ENCODE measurements around the gene TDRD12. TPM values are rescaled to one million over a fixed set of nuclear protein-coding genes. Genes with fewer than 3 reads are reported as not detected.

Gene TDRD12, protein sequence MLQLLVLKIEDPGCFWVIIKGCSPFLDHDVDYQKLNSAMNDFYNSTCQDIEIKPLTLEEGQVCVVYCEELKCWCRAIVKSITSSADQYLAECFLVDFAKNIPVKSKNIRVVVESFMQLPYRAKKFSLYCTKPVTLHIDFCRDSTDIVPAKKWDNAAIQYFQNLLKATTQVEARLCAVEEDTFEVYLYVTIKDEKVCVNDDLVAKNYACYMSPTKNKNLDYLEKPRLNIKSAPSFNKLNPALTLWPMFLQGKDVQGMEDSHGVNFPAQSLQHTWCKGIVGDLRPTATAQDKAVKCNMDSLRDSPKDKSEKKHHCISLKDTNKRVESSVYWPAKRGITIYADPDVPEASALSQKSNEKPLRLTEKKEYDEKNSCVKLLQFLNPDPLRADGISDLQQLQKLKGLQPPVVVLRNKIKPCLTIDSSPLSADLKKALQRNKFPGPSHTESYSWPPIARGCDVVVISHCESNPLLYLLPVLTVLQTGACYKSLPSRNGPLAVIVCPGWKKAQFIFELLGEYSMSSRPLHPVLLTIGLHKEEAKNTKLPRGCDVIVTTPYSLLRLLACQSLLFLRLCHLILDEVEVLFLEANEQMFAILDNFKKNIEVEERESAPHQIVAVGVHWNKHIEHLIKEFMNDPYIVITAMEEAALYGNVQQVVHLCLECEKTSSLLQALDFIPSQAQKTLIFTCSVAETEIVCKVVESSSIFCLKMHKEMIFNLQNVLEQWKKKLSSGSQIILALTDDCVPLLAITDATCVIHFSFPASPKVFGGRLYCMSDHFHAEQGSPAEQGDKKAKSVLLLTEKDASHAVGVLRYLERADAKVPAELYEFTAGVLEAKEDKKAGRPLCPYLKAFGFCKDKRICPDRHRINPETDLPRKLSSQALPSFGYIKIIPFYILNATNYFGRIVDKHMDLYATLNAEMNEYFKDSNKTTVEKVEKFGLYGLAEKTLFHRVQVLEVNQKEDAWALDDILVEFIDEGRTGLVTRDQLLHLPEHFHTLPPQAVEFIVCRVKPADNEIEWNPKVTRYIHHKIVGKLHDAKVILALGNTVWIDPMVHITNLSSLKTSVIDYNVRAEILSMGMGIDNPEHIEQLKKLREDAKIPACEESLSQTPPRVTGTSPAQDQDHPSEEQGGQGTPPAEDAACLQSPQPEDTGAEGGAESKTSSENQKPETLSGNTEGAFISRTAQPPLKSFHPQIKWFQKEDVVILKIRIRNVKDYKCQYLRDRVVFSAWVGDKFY (N-terminal part only)
- total RNA-seq (2021): 1.3 to 1.8 TPM (median 1.6 TPM) in 3 replicates
- percentile 15 among the genes with signal in this experiment for Bru-seq, nascent RNA
- long read RNA-seq, experiment 1, partial matches to known transcripts: 0 of 2 reads
- long read RNA-seq, experiment 1, other reads (novel, unspliced or antisense): 2 of 2 reads
- long read RNA-seq, experiment 2, partial matches to known transcripts: 0 of 2 reads
- long read RNA-seq, experiment 2, other reads (novel, unspliced or antisense): 2 of 2 reads
- long read RNA-seq, experiment 3, partial matches to known transcripts: 0 of 1 reads
- long read RNA-seq, experiment 3, other reads (novel, unspliced or antisense): 1 of 1 reads

DNA sequence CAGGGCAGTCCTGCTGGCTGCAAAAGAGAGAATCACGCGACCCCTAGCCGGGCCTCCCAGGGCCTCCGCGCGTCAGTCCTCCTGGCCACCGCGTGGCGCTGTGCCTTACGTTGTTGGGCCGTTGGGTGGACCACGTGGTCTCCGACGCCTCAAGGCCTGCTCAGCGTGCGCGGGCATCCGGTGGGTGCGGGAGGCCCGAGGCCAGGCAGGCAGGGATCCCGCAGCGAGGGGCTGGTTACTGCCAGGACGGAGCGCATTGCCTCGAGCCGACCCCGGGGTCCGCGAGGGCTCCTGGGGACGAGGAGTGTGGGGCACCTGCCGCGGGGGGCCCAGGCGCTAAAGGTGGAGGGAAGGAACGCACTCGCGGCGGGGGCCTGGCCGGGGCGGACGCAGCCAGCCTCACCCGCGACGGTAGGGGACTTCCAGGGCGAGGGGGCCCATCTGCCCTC, at the start of gene TDRD12:
Gene TDRD12, plus strand, starts transcription at position 157 of the 449 bp plus-strand sequence. CDS start 306 bp downstream, outside the sequence.
- Mint-ChIP-seq H3K4me1 (peaks cover 5% of the 10 kb centered on the region), H3K27ac (no peak within 1 kb of the TSS), H3K27me3 (ENCODE audit: low read depth) (no peaks in the 10 kb centered on the region), H3K9me3 (peaks cover 3% of the 10 kb centered on the region), H3K4me3 (no peak within 1 kb of the TSS), H3K36me3 (0 out of 2 replicates have a peak, but pooled peaks cover 2% of the 10 kb centered on the region)
- ChIA-PET CTCF (interaction anchor here (0.6 to 2.1 kb wide), 2 partner anchors 44 to 151 kb away, joined by 3 to 6 read pairs; partner anchors contain the start of genes ANKRD27 and RGS9BP), POLR2A (no interaction called here)
- ATAC-seq (peak; percentile 73; the same call in 1 of the 2 replicates), DNase-seq (ENCODE audit: low spot score) (peak; percentile 70)
- TF ChIP-seq ESRRA (CRISPR knock-in tag; IDR thresholded peaks at IDR 0.05; ENCODE audit: borderline replicate concordance) (no peak), ZNF423 (CRISPR knock-in tag; IDR thresholded peaks at IDR 0.05) (no peak), KAT7 (CRISPR knock-in tag; IDR thresholded peaks at IDR 0.05; ENCODE audit: borderline replicate concordance) (no peak), MYBL2 (CRISPR knock-in tag; IDR thresholded peaks at IDR 0.05) (no peak), SOX15 (CRISPR knock-in tag; IDR thresholded peaks at IDR 0.05) (no peak), TP53 (CRISPR knock-in tag; IDR thresholded peaks at IDR 0.05) (0 out of 2 replicates have a peak, but pooled peaks have one; percentile 73), ZNF232 (CRISPR knock-in tag; IDR thresholded peaks at IDR 0.05) (no peak), ZNF121 (CRISPR knock-in tag; IDR thresholded peaks at IDR 0.05) (no peak), NFYB (CRISPR knock-in tag; conservative IDR thresholded peaks at IDR 0.05; ENCODE audit: low read depth) (0 out of 2 replicates have a peak, but pooled peaks have one; percentile 21), FOXP1 (CRISPR knock-in tag; IDR thresholded peaks at IDR 0.05; ENCODE audit: borderline replicate concordance) (peak; percentile 93), NFE2L1 (CRISPR knock-in tag; IDR thresholded peaks at IDR 0.05) (peak; percentile 65; the same call in 1 of the 2 replicates), FOXK1 (CRISPR knock-in tag; IDR thresholded peaks at IDR 0.05) (peak; percentile 47; the same call in 1 of the 2 replicates)
- TF ChIP-seq, protein P1, sequence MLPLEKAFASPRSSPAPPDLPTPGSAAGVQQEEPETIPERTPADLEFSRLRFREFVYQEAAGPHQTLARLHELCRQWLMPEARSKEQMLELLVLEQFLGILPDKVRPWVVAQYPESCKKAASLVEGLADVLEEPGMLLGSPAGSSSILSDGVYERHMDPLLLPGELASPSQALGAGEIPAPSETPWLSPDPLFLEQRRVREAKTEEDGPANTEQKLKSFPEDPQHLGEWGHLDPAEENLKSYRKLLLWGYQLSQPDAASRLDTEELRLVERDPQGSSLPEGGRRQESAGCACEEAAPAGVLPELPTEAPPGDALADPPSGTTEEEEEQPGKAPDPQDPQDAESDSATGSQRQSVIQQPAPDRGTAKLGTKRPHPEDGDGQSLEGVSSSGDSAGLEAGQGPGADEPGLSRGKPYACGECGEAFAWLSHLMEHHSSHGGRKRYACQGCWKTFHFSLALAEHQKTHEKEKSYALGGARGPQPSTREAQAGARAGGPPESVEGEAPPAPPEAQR (CRISPR knock-in tag; IDR thresholded peaks at IDR 0.05): no peak
- TF ChIP-seq, protein P2, sequence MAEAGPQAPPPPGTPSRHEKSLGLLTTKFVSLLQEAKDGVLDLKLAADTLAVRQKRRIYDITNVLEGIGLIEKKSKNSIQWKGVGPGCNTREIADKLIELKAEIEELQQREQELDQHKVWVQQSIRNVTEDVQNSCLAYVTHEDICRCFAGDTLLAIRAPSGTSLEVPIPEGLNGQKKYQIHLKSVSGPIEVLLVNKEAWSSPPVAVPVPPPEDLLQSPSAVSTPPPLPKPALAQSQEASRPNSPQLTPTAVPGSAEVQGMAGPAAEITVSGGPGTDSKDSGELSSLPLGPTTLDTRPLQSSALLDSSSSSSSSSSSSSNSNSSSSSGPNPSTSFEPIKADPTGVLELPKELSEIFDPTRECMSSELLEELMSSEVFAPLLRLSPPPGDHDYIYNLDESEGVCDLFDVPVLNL (CRISPR knock-in tag; IDR thresholded peaks at IDR 0.05; ENCODE audit: borderline replicate concordance, low read depth): no peak
- TF ChIP-seq, protein P3, sequence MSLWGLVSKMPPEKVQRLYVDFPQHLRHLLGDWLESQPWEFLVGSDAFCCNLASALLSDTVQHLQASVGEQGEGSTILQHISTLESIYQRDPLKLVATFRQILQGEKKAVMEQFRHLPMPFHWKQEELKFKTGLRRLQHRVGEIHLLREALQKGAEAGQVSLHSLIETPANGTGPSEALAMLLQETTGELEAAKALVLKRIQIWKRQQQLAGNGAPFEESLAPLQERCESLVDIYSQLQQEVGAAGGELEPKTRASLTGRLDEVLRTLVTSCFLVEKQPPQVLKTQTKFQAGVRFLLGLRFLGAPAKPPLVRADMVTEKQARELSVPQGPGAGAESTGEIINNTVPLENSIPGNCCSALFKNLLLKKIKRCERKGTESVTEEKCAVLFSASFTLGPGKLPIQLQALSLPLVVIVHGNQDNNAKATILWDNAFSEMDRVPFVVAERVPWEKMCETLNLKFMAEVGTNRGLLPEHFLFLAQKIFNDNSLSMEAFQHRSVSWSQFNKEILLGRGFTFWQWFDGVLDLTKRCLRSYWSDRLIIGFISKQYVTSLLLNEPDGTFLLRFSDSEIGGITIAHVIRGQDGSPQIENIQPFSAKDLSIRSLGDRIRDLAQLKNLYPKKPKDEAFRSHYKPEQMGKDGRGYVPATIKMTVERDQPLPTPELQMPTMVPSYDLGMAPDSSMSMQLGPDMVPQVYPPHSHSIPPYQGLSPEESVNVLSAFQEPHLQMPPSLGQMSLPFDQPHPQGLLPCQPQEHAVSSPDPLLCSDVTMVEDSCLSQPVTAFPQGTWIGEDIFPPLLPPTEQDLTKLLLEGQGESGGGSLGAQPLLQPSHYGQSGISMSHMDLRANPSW (CRISPR knock-in tag; conservative IDR thresholded peaks at IDR 0.05; ENCODE audit: low read depth): no peak
- TF ChIP-seq, protein P4, sequence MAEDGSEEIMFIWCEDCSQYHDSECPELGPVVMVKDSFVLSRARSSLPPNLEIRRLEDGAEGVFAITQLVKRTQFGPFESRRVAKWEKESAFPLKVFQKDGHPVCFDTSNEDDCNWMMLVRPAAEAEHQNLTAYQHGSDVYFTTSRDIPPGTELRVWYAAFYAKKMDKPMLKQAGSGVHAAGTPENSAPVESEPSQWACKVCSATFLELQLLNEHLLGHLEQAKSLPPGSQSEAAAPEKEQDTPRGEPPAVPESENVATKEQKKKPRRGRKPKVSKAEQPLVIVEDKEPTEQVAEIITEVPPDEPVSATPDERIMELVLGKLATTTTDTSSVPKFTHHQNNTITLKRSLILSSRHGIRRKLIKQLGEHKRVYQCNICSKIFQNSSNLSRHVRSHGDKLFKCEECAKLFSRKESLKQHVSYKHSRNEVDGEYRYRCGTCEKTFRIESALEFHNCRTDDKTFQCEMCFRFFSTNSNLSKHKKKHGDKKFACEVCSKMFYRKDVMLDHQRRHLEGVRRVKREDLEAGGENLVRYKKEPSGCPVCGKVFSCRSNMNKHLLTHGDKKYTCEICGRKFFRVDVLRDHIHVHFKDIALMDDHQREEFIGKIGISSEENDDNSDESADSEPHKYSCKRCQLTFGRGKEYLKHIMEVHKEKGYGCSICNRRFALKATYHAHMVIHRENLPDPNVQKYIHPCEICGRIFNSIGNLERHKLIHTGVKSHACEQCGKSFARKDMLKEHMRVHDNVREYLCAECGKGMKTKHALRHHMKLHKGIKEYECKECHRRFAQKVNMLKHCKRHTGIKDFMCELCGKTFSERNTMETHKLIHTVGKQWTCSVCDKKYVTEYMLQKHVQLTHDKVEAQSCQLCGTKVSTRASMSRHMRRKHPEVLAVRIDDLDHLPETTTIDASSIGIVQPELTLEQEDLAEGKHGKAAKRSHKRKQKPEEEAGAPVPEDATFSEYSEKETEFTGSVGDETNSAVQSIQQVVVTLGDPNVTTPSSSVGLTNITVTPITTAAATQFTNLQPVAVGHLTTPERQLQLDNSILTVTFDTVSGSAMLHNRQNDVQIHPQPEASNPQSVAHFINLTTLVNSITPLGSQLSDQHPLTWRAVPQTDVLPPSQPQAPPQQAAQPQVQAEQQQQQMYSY (CRISPR knock-in tag; IDR thresholded peaks at IDR 0.05): no peak
- TF ChIP-seq, protein P5, sequence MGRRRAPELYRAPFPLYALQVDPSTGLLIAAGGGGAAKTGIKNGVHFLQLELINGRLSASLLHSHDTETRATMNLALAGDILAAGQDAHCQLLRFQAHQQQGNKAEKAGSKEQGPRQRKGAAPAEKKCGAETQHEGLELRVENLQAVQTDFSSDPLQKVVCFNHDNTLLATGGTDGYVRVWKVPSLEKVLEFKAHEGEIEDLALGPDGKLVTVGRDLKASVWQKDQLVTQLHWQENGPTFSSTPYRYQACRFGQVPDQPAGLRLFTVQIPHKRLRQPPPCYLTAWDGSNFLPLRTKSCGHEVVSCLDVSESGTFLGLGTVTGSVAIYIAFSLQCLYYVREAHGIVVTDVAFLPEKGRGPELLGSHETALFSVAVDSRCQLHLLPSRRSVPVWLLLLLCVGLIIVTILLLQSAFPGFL (CRISPR knock-in tag; IDR thresholded peaks at IDR 0.05; ENCODE audit: borderline replicate concordance): no peak
- TF ChIP-seq, protein P6, sequence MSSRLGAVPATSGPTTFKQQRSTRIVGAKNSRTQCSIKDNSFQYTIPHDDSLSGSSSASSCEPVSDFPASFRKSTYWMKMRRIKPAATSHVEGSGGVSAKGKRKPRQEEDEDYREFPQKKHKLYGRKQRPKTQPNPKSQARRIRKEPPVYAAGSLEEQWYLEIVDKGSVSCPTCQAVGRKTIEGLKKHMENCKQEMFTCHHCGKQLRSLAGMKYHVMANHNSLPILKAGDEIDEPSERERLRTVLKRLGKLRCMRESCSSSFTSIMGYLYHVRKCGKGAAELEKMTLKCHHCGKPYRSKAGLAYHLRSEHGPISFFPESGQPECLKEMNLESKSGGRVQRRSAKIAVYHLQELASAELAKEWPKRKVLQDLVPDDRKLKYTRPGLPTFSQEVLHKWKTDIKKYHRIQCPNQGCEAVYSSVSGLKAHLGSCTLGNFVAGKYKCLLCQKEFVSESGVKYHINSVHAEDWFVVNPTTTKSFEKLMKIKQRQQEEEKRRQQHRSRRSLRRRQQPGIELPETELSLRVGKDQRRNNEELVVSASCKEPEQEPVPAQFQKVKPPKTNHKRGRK (CRISPR knock-in tag; IDR thresholded peaks at IDR 0.05; ENCODE audit: borderline replicate concordance): no peak
- TF ChIP-seq, protein P7, sequence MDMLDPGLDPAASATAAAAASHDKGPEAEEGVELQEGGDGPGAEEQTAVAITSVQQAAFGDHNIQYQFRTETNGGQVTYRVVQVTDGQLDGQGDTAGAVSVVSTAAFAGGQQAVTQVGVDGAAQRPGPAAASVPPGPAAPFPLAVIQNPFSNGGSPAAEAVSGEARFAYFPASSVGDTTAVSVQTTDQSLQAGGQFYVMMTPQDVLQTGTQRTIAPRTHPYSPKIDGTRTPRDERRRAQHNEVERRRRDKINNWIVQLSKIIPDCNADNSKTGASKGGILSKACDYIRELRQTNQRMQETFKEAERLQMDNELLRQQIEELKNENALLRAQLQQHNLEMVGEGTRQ (CRISPR knock-in tag; IDR thresholded peaks at IDR 0.05): peak; percentile 84
